A549 (cell line): ENCODE data around the gene SKI. TPM values are rescaled to one million over a fixed set of nuclear protein-coding genes. Genes with fewer than 3 reads are reported as not detected.
"Not testable (repeated sequence)": the region's sequence is repeated elsewhere in the genome, so short reads cannot be mapped to it uniquely, and the experiment has no call there.

Experiments used
- ATAC-seq, 2 experiments: fragments of 200-7000 bp in 1 of 2; fragments of >200 bp in 1 of 2; cut with Nextera tagmentation in 1 of 2; cut with Tn5 transposase in 1 of 2; 3 replicates each; pipeline versions ENCODE4 v1.8.0 to v1.9.1; 2018 to 2020; ENCODE audit warnings: mild to moderate bottlenecking in 1 of 2, moderate library complexity in 1 of 2
- CTCF ChIA-PET: fragments of 300-600 bp; sonication (Branson Sonifier 250); formaldehyde crosslinking; extraction: SDS; loops from one replicate; lab custom pipeline; 2021; ENCODE audit warnings: antibody characterized with exemption, inconsistent platforms; lab: Yijun Ruan, JAX
- POLR2A ChIA-PET: fragments of 350-600 bp; formaldehyde crosslinking; extraction: SDS; loops from one replicate; lab custom pipeline; 2021; ENCODE audit warnings: antibody characterized with exemption, inconsistent platforms; lab: Yijun Ruan, JAX
- DNase-seq, 2 experiments: peaks; one replicate each; pipeline versions ENCODE4 v3.0.0 to v3.0.0-alpha.2; 2011 to 2016; ENCODE audit warnings: low read depth in 1 of 2, low spot score in 1 of 2
- FAIRE-seq: peaks from 2 replicates; lab custom pipeline; 2011; peaks lifted over from hg19 to GRCh38; lab: Jason Lieb, UNC
- H3K27ac ChIP-seq, 2 experiments: fragments of >200 bp; sonication (Bioruptor Twin); formaldehyde crosslinking; 3 replicates each; pipeline ENCODE4 v1.5.1; 2016 to 2017
- H3K4me1 ChIP-seq: fragments of >200 bp; sonication (Bioruptor Twin); formaldehyde crosslinking; 3 replicates; pipeline ENCODE4 v1.6.1; 2016
- H3K4me2 ChIP-seq: fragments of >200 bp; sonication (Bioruptor Twin); formaldehyde crosslinking; 3 replicates; pipeline ENCODE4 v1.6.1; 2016
- H3K4me3 ChIP-seq: fragments of >200 bp; sonication (Bioruptor Twin); formaldehyde crosslinking; 3 replicates; pipeline ENCODE4 v1.5.1; 2016
- H3K9me3 ChIP-seq: fragments of >200 bp; sonication (Bioruptor Twin); formaldehyde crosslinking; 3 replicates; pipeline ENCODE4 v1.6.1; 2016
- CBX2 ChIP-seq: fragments of 200-600 bp; sonication (generic); IDR thresholded peaks from 2 replicates; pipeline ENCODE4 v1.6.1; 2016; ENCODE audit warnings: low read depth, mild to moderate bottlenecking, borderline replicate concordance
- CHD2 ChIP-seq: fragments of 150-350 bp; IDR thresholded peaks from 2 replicates; pipeline ENCODE4 v1.6.1; 2014; ENCODE audit warnings: low read length; ENCODE audit not compliant: partially characterized antibody
- EHF ChIP-seq: fragments of 250-450 bp; sonication (Bioruptor Pico); IDR thresholded peaks from 2 replicates; pipeline ENCODE4 v1.5.0; 2020; ENCODE audit warnings: mild to moderate bottlenecking
- EHMT2 ChIP-seq: fragments of 200-600 bp; sonication (generic); IDR thresholded peaks from 2 replicates; pipeline ENCODE4 v1.6.1; 2016; ENCODE audit warnings: antibody characterized with exemption, low read depth, mild to moderate bottlenecking, moderate library complexity
- EP300 ChIP-seq, 2 experiments: fragments of >200 bp; sonication (Bioruptor Twin); formaldehyde crosslinking; IDR thresholded peaks; 2 replicates in 1 of 2; 3 replicates in 1 of 2; pipeline ENCODE4 v1.6.1; 2016 to 2017
- FOSL2 ChIP-seq, 2 experiments: fragments of 450-650 bp in 1 of 2; fragments of >200 bp in 1 of 2; sonication (Bioruptor Twin) in 1 of 2; formaldehyde crosslinking; IDR thresholded peaks; 2 replicates each; pipeline versions ENCODE4 v1.5.0 to v1.6.1; 2016 to 2020; ENCODE audit warnings: mild to moderate bottlenecking in 1 of 2, moderate library complexity in 1 of 2
- FOXS1 ChIP-seq: fragments of 250-450 bp; sonication (Bioruptor Pico); IDR thresholded peaks from 2 replicates; pipeline ENCODE4 v1.5.0; 2020; ENCODE audit warnings: mild to moderate bottlenecking, moderate library complexity
- HEYL ChIP-seq: fragments of 250-450 bp; sonication (Bioruptor Pico); IDR thresholded peaks from 2 replicates; pipeline ENCODE4 v1.8.0; 2021; ENCODE audit warnings: mild to moderate bottlenecking, moderate library complexity
- HOXB13 ChIP-seq: fragments of 250-450 bp; sonication (Bioruptor Pico); IDR thresholded peaks from 2 replicates; pipeline ENCODE4 v1.5.0; 2020; ENCODE audit warnings: low read depth, mild to moderate bottlenecking, moderate library complexity
- JUN ChIP-seq, 2 experiments: fragments of >200 bp; sonication (Bioruptor Twin); formaldehyde crosslinking; IDR thresholded peaks; 2 replicates in 1 of 2; 3 replicates in 1 of 2; pipeline ENCODE4 v1.6.1; 2016 to 2017
- JUNB ChIP-seq: fragments of >200 bp; sonication (Bioruptor Twin); formaldehyde crosslinking; IDR thresholded peaks from 2 replicates; pipeline ENCODE4 v1.6.1; 2016
- KDM5A ChIP-seq: fragments of 200-600 bp; sonication (generic); IDR thresholded peaks from 2 replicates; pipeline ENCODE4 v1.6.1; 2016; ENCODE audit warnings: antibody characterized with exemption, mild to moderate bottlenecking
- MAFK ChIP-seq: fragments of 450-650 bp; IDR thresholded peaks from 2 replicates; pipeline ENCODE4 v1.6.1; 2014; ENCODE audit not compliant: partially characterized antibody
- NFE2L2 ChIP-seq: fragments of 150-350 bp; conservative IDR thresholded peaks from 2 replicates; pipeline ENCODE4 v1.6.1; 2014; ENCODE audit warnings: low read length
- NR3C1 ChIP-seq: fragments of >200 bp; sonication (Bioruptor Twin); formaldehyde crosslinking; IDR thresholded peaks from 3 replicates; pipeline ENCODE4 v1.6.1; 2017
- PHF8 ChIP-seq: fragments of 200-600 bp; sonication (generic); IDR thresholded peaks from 2 replicates; pipeline ENCODE4 v1.6.1; 2016; ENCODE audit warnings: low read depth, mild to moderate bottlenecking, antibody characterized with exemption, moderate library complexity, borderline replicate concordance
- RNF2 ChIP-seq: fragments of 200-600 bp; sonication (generic); IDR thresholded peaks from 2 replicates; pipeline ENCODE4 v1.6.1; 2016; ENCODE audit warnings: low read depth, mild to moderate bottlenecking, antibody characterized with exemption, moderate library complexity, borderline replicate concordance
- SREBF2 ChIP-seq: fragments of 450-650 bp; IDR thresholded peaks from 2 replicates; pipeline ENCODE4 v1.6.1; 2014; ENCODE audit warnings: mild to moderate bottlenecking, moderate library complexity
- TP53 ChIP-seq: fragments of 250-450 bp; sonication (Bioruptor Pico); IDR thresholded peaks from 2 replicates; pipeline ENCODE4 v1.5.0; 2021; ENCODE audit warnings: mild to moderate bottlenecking, moderate library complexity
- ZC3H11A ChIP-seq: fragments of 450-650 bp; IDR thresholded peaks from 2 replicates; pipeline ENCODE4 v1.6.1; 2014; ENCODE audit warnings: antibody characterized with exemption, mild to moderate bottlenecking
- WGBS: methylation state at CpG from one replicate; pipeline ENCODE4 v1.1.6; 2017; ENCODE audit errors: missing lambda C conversion rate; 5-methylcytosine and 5-hydroxymethylcytosine counted together
- polyA plus RNA-seq, 4 experiments: library from polyadenylated mRNA; depleted of rRNA in 3 of 4; stranded (reverse); fragments of >200 nt; fragmentation: RNase III in 1 of 4; extraction: RNeasy Plus Mini Kit Qiagen cat#74134 plus additional on column Dnase treatment in 1 of 4; gene quantifications; 2 replicates in 3 of 4; 3 replicates in 1 of 4; pipeline ENCODE4 v1.2.3, GENCODE V29; 2011 to 2017
- TF ChIP-seq, protein P1 (sequence below): fragments of 150-350 bp; IDR thresholded peaks from 2 replicates; pipeline ENCODE4 v1.6.1; 2014; ENCODE audit warnings: low read depth, mild to moderate bottlenecking, low read length
- TF ChIP-seq, protein P2 (sequence below): fragments of 250-450 bp; sonication (Bioruptor Pico); IDR thresholded peaks from 2 replicates; pipeline ENCODE4 v1.5.0; 2021; ENCODE audit warnings: mild to moderate bottlenecking, moderate library complexity, borderline replicate concordance
- TF ChIP-seq, protein P3 (sequence below): fragments of 450-650 bp; IDR thresholded peaks from 2 replicates; pipeline ENCODE4 v1.6.1; 2014; ENCODE audit warnings: antibody characterized with exemption

Gene SKI
- polyA plus RNA-seq, 2 of the 4 experiments (the other 2 are of a cell fraction), result 2.8 to 12.0 TPM

DNA sequence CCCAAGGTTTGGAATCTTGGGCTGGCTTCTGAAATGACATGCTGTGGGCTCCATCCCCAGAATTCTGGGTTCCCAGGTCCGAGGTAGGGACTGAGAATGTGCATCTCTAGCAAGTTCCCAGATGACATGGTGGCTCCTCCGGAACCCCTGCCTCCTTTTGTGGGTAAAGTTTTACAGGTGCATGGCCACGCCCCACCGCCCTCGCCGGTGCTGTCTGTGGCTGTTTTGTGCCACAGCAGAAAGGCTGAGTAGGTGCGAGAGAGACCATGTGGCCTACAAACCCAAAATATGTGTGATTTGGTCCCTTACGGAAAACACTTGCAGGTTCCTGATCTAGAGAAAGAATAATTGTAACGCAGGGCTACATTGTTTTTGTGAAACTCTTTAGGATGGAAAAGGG is 30.9 kb downstream of the SKI start:
- no peak for FAIRE-seq
- WGBS, result 89% methylated on average over 7 of the region's 9 CpGs
- Histone ChIP-seq H3K27ac (no peak overlapping the region), H3K4me3 (no peak overlapping the region), H3K4me2 (no peak overlapping the region), H3K4me1 (no peaks in the 10 kb centered on the region), H3K9me3 (no peaks in the 10 kb centered on the region)
- ATAC-seq, result no peak
- TF ChIP-seq, protein P1, sequence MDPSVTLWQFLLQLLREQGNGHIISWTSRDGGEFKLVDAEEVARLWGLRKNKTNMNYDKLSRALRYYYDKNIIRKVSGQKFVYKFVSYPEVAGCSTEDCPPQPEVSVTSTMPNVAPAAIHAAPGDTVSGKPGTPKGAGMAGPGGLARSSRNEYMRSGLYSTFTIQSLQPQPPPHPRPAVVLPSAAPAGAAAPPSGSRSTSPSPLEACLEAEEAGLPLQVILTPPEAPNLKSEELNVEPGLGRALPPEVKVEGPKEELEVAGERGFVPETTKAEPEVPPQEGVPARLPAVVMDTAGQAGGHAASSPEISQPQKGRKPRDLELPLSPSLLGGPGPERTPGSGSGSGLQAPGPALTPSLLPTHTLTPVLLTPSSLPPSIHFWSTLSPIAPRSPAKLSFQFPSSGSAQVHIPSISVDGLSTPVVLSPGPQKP, result no peak
- TF ChIP-seq SREBF2 (no peak), NR3C1 (no peak)
- ChIA-PET CTCF (interaction anchor here (1.4 kb wide), 1 partner anchor 25 kb away, joined by 3 read pairs; no protein-coding TSS in a partner anchor), POLR2A (no interaction called here)
- DNase-seq, result no peak

DNA sequence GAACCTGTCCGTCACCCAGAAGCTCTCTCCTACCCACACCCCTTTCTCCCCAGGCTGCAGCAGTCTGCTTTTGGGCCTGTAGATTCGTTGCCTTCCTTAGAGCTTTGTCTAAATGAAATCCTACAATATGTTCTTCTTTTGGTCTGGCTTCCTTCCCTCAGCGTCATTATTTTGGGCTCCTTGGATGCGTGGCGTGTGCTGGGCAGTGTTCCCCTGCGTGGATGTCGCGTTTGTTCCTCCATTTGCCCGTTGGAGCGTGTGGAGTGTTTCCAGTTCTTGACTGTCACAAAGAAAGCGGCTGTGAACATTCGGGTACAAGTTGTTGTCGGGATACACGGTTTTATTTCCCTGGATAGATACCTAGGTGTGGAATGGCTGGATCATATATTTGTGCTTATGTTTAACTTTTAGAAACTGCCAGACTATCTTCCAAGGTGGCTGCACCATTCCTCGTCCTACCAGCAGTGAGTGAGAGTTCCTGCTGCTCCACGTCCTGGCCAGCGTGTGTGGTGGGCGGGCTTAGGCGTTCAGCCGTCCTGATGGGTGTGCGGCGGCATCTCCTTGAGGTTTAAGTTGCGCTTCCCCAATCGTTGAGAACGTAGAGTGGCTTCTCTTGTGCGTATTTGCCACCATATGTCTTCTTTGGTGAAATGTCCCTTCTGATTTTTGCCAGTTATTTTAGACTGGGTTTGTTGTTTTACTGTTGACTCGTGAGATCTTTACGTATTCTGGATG is 31.7 kb downstream of the SKI start:
- TF ChIP-seq, protein P2, sequence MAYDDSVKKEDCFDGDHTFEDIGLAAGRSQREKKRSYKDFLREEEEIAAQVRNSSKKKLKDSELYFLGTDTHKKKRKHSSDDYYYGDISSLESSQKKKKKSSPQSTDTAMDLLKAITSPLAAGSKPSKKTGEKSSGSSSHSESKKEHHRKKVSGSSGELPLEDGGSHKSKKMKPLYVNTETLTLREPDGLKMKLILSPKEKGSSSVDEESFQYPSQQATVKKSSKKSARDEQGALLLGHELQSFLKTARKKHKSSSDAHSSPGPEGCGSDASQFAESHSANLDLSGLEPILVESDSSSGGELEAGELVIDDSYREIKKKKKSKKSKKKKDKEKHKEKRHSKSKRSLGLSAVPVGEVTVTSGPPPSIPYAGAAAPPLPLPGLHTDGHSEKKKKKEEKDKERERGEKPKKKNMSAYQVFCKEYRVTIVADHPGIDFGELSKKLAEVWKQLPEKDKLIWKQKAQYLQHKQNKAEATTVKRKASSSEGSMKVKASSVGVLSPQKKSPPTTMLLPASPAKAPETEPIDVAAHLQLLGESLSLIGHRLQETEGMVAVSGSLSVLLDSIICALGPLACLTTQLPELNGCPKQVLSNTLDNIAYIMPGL (CRISPR knock-in tag), result no peak
- no peak for TF ChIP-seq EHF
- no peak for TF ChIP-seq CBX2
- no peak for TF ChIP-seq FOSL2 (IDR thresholded peaks at IDR 0.05)
- TF ChIP-seq FOSL2 (CRISPR knock-in tag; IDR thresholded peaks at IDR 0.05), result no peak
- TF ChIP-seq, protein P1, result no peak
- no peak for TF ChIP-seq HEYL (CRISPR knock-in tag)
- TF ChIP-seq HOXB13 (CRISPR knock-in tag), result no peak
- no peak for TF ChIP-seq KDM5A
- TF ChIP-seq JUNB, result no peak
- no peak for TF ChIP-seq JUN (IDR thresholded peaks at IDR 0.05)
- TF ChIP-seq EP300 (IDR thresholded peaks at IDR 0.05), result no peak
- no peak overlapping the region for H3K4me3 ChIP-seq
- no peaks in the 10 kb centered on the region for H3K4me1 ChIP-seq
- H3K9me3 ChIP-seq, result no peaks in the 10 kb centered on the region
- ChIA-PET POLR2A (no interaction called here), CTCF (interaction anchor here (1.4 kb wide), 1 partner anchor 25 kb away, joined by 3 read pairs; no protein-coding TSS in a partner anchor)
- no peak overlapping the region for H3K27ac ChIP-seq
- no peak for DNase-seq
- no peak for ATAC-seq
- no peak overlapping the region for H3K4me2 ChIP-seq
- FAIRE-seq, result no peak
- WGBS, result 91% methylated on average over 28 of the region's 28 CpGs

DNA sequence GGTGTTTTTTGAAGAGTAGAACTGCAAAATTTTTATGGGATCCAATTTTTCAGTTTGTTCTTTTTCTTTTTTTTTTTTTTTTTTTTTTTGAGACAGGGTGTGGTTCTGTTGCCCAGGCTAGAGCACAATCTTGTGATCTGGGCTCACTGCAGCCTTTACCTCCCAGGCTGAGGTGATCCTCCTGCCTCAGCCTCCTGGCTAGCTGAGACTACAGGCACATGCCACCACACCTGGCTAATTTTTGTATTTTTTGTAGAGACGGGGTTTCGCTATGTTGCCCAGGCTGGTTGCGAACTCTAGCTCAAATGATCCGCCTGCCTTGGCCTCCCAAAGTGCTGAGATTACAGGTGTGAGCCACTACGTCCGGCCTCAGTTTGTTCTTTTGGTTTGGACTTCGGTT is 32.4 kb downstream of the SKI start:
- FAIRE-seq, POLR2A ChIA-PET, H3K9me3 ChIP-seq, H3K4me3 ChIP-seq, H3K4me2 ChIP-seq, ATAC-seq, DNase-seq, H3K27ac ChIP-seq, CTCF ChIA-PET, H3K4me1 ChIP-seq: not testable (repeated sequence)
- WGBS, result 91% methylated on average over 7 of the region's 7 CpGs

DNA sequence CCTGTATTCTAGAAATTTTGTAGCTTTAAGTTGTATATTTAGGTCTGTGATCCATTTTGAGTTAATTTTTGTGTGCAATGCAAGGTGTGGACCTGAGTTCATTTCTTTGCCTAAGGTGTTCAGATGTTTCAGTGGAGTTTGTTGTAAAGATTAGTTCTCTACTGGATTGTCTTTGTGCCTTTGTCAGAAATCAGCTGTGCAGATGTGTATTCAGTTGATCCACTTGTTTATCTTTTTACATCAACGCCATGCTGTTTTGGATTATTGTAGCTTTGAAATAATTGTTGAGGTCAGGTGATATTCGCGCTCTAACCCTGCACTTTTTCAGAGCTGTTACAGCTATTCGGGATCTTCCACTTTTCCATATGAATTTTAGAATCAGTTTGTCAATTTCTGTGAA is 32.8 kb downstream of the SKI start:
- H3K4me1 ChIP-seq, result no peaks in the 10 kb centered on the region
- POLR2A ChIA-PET, result no interaction called here
- DNase-seq, result no peak
- CTCF ChIA-PET, result interaction anchor here (0.5 kb wide), 1 partner anchor 26 kb away, joined by 4 read pairs; no protein-coding TSS in a partner anchor
- ATAC-seq, result no peak
- H3K4me3 ChIP-seq, result no peak overlapping the region
- no peak overlapping the region for H3K27ac ChIP-seq
- no peak overlapping the region for H3K4me2 ChIP-seq
- 93% methylated on average over 4 of the region's 4 CpGs for WGBS
- FAIRE-seq, result no peak
- H3K9me3 ChIP-seq, result no peaks in the 10 kb centered on the region
- TF ChIP-seq NFE2L2 (no peak), EHMT2 (no peak), FOXS1 (CRISPR knock-in tag) (no peak), PHF8 (no peak), JUN (IDR thresholded peaks at IDR 0.05) (no peak), MAFK (no peak), TP53 (no peak), EP300 (IDR thresholded peaks at IDR 0.05) (no peak), ZC3H11A (no peak), JUNB (no peak), RNF2 (no peak), CHD2 (no peak), EHF (no peak)
- TF ChIP-seq, protein P1, result no peak
- TF ChIP-seq, protein P3, sequence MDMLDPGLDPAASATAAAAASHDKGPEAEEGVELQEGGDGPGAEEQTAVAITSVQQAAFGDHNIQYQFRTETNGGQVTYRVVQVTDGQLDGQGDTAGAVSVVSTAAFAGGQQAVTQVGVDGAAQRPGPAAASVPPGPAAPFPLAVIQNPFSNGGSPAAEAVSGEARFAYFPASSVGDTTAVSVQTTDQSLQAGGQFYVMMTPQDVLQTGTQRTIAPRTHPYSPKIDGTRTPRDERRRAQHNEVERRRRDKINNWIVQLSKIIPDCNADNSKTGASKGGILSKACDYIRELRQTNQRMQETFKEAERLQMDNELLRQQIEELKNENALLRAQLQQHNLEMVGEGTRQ, result no peak
